Activated CD4-positive, alpha-beta memory T cell treated with anti-CD3 and anti-CD28 coated beads, Interleukin-2, amount 10 ng/mL, durations not matched to agents 7 days and 5 days (primary cell): Measurements from ENCODE around the gene PRRX1. TPM values are rescaled to one million over a fixed set of nuclear protein-coding genes. Genes with fewer than 3 reads are reported as not detected.

Source experiments
- CTCF ChIA-PET: fragments of 350-600 bp; sonication (Branson Sonifier 250); formaldehyde crosslinking; loops from one replicate; lab custom pipeline; 2021; ENCODE audit warnings: antibody characterized with exemption, inconsistent platforms; lab: Charles Lee
- POLR2A ChIA-PET: fragments of 350-600 bp; sonication (Branson Sonifier 250); formaldehyde crosslinking; loops from one replicate; lab custom pipeline; 2021; ENCODE audit warnings: antibody characterized with exemption; lab: Charles Lee
- DNase-seq: peaks from one replicate; pipeline ENCODE4 v3.0.0-alpha.2; 2020
- H3K27ac Mint-ChIP-seq: one replicate; pipeline ENCODE4 v1.8.0; 2021; ENCODE audit warnings: mild to moderate bottlenecking, mixed read lengths
- H3K27me3 Mint-ChIP-seq: one replicate; pipeline ENCODE4 v1.8.0; 2021; ENCODE audit warnings: mixed read lengths
- H3K36me3 Mint-ChIP-seq: one replicate; pipeline ENCODE4 v1.8.0; 2021; ENCODE audit warnings: low read depth, mixed read lengths
- H3K4me1 Mint-ChIP-seq: one replicate; pipeline ENCODE4 v1.8.0; 2021; ENCODE audit warnings: mixed read lengths
- H3K4me3 Mint-ChIP-seq: one replicate; pipeline ENCODE4 v1.8.0; 2021; ENCODE audit warnings: mild to moderate bottlenecking, mixed read lengths
- H3K9me3 Mint-ChIP-seq: one replicate; pipeline ENCODE4 v1.8.0; 2021; ENCODE audit warnings: mixed read lengths
- total RNA-seq, 2 experiments: library from RNA; stranded (reverse); gene quantifications; one replicate each; pipeline ENCODE4 v1.2.3, GENCODE V29; 2021

PRRX1 gene
- total RNA-seq, 2 experiments from 2014 or later = not detected

DNA sequence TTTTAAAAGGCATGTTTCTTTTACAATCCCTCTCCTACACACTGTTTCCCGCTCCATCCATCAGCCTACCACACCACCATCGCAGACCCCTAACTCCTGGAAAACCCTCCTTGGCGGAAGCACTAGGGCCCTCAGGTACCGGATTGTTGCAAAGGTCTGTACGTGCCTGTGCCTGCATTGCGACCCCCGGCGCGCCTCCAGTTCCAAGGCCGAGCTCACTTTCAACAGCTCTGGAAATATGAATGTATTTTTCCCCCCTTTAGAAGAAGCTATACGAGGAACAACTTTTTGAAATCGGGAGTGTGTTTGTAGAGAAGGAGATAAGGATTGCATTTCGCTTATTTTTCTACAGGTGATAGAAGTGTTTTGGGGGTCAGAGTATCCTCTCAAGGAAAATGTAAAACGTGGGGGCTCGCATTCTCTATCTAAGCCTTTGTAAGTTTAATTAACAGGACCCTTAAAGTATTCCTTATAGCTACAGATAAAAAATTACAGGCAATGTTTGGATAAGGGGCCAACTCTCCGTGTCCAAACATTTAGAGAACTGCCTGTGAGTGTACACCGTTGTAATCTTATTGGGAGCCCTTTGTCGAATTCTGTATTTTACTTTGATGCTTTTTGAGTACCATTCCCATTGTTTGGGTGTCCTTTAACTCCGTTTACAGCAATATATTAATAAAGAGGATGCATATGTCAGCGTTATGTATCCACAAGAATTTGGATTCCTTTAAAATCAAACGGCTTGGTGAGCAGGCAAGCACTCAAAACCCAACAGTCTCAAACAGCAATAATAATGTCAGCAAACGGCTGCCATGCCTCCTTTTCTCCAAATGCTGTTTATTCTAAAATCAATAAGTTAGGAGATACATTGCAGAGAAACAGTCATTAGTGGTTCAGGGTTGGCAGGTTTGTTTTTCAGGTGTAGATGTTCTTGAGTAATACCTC is 5.9 kb downstream of the PRRX1 start:
- CTCF ChIA-PET = interaction anchor here (0.8 to 0.9 kb wide), 2 partner anchors 19 to 549 kb away, joined by 3 to 6 read pairs; no protein-coding TSS in a partner anchor
- H3K4me3 Mint-ChIP-seq = no peak overlapping the region
- no peak overlapping the region for H3K27ac Mint-ChIP-seq
- no peaks in the 10 kb centered on the region for H3K9me3 Mint-ChIP-seq
- POLR2A ChIA-PET = no interaction called here
- H3K36me3 Mint-ChIP-seq = peaks cover 3% of the 10 kb centered on the region
- H3K27me3 Mint-ChIP-seq = peaks cover 86% of the 10 kb centered on the region
- DNase-seq = no peak
- H3K4me1 Mint-ChIP-seq = peaks cover 18% of the 10 kb centered on the region

DNA sequence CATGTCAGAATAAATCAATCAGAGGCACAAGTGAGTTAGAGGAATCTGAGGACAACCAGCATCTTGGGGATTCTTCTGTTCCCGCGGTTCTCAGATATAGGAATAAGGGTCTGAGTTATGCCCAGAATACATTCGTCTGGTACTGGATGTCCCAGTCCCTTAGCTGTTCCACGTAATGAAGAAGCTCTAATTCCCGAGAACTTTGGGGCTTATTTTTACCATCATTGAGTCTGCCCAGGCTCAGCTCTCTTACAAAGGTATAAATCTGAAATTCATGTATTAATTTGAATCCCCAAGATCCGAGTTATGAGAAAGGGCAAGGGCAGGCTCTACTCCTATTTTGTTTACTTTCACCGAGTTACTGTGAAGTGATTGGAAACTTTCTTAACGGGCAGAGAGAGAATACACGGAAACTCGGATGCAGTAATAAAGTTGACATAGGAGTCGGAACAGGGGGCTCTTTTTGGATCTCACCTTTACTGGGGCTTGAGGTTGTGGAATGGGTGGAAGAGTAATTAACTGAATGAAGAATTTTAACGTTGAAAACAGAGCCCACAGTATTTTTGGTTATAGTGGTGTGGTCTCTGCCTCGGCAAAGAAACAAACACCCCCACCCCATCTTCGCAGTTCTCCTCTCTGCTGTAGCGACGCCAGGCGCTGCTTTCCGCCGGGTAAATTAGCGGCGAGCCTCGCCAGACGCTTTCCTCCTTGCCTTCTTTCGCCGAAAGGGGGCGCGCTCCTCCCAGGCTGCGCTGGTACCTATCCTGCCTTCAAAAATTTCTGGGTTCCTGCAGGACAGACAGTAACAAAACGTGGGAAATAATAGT is 7.1 kb downstream of the PRRX1 start:
- ChIA-PET CTCF (no interaction called here), POLR2A (no interaction called here)
- no peaks in the 10 kb centered on the region for H3K36me3 Mint-ChIP-seq
- H3K27ac Mint-ChIP-seq = no peak overlapping the region
- H3K4me3 Mint-ChIP-seq = no peak overlapping the region
- peaks cover 77% of the 10 kb centered on the region for H3K27me3 Mint-ChIP-seq
- no peaks in the 10 kb centered on the region for H3K9me3 Mint-ChIP-seq
- H3K4me1 Mint-ChIP-seq = peaks cover 11% of the 10 kb centered on the region
- peak; percentile 34 for DNase-seq

DNA sequence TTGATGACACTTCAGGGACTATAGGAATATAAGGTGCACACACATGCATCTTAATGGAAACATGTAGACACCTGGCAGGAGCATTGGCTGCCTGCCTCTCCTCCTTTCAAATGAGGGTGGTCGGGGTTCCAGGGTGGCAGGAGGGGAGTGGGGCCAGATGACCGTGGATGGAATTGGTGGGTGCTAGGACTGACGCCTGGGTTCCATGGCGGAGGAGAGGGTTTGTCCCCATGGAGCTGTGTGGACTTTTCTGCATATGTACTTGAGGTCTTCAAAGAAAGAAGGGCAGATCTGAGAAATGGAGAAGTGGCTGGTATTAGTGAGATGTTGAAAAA is 7.7 kb downstream of the PRRX1 start:
- ChIA-PET CTCF (no interaction called here), POLR2A (no interaction called here)
- Mint-ChIP-seq H3K4me1 (peaks cover 11% of the 10 kb centered on the region), H3K4me3 (no peak overlapping the region), H3K9me3 (no peaks in the 10 kb centered on the region), H3K27ac (no peak overlapping the region), H3K36me3 (no peaks in the 10 kb centered on the region), H3K27me3 (peaks cover 76% of the 10 kb centered on the region)
- no peak for DNase-seq

DNA sequence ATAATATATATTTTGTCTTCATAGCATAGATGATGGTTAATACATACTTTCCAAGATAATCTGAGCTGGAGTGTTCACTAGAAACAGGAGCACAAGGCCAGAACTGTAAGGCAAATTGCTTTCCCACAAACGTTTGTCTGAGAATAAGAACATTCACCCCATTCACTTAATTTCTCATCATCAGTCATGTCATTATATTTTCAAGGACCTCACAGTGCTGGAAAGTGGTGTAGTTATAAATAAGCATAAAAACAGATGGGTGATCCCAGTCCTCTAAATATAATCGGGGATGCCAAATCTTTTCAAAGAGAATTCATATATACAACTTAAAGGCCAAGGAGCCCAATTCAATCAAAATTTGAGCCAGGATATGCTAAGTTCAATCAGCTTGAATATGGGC is 8.4 kb downstream of the PRRX1 start:
- POLR2A ChIA-PET = no interaction called here
- H3K9me3 Mint-ChIP-seq = no peaks in the 10 kb centered on the region
- H3K4me1 Mint-ChIP-seq = peaks cover 7% of the 10 kb centered on the region
- no peaks in the 10 kb centered on the region for H3K36me3 Mint-ChIP-seq
- H3K4me3 Mint-ChIP-seq = no peak overlapping the region
- DNase-seq = no peak
- H3K27me3 Mint-ChIP-seq = peaks cover 71% of the 10 kb centered on the region
- CTCF ChIA-PET = no interaction called here
- H3K27ac Mint-ChIP-seq = no peak overlapping the region

DNA sequence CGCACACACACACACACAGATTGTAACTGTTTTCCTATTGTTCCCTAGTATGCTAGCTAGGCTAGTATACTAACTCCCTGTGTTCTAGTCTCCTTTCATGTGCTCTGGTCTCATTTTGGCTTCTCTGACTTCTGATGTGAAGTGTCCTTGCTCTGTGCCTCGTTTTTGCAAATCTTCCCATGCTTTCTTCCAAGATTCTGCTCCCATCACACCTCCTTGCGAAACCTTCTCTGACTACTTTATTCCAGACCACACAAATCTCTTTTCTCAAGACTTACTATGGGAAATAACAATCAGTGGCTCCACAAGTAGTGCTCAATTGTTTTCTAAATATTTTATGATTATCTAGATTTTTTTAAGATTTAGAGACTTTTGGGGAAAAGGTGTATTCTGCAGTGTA is 10.3 kb downstream of the PRRX1 start:
- no peak overlapping the region for H3K27ac Mint-ChIP-seq
- no peak for DNase-seq
- H3K27me3 Mint-ChIP-seq = peaks cover 58% of the 10 kb centered on the region
- ChIA-PET POLR2A (no interaction called here), CTCF (no interaction called here)
- no peak overlapping the region for H3K4me3 Mint-ChIP-seq
- no peaks in the 10 kb centered on the region for H3K36me3 Mint-ChIP-seq
- no peaks in the 10 kb centered on the region for H3K4me1 Mint-ChIP-seq
- no peaks in the 10 kb centered on the region for H3K9me3 Mint-ChIP-seq

DNA sequence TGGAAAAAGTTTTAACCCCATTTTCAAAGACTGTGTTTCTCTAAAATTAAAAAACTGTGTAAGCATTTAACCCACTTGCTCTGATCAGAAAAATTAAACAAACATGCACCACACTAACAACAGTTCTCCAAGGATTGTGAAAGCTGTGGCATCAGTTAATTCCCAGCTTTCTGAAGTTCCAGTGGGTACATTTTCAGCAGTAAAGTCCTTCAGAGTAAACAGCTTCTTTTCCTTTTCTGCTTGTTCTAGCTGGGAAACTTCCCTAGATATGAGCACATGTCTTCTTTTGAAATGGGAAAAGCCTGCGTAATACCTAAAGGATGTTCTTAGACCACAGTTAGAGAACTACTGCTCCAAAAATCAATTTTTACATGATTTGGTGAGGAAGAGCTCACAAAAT is 11.1 kb downstream of the PRRX1 start:
- H3K27ac Mint-ChIP-seq = no peak overlapping the region
- no peaks in the 10 kb centered on the region for H3K9me3 Mint-ChIP-seq
- POLR2A ChIA-PET = no interaction called here
- no peaks in the 10 kb centered on the region for H3K36me3 Mint-ChIP-seq
- no peak for DNase-seq
- H3K4me3 Mint-ChIP-seq = no peak overlapping the region
- no peaks in the 10 kb centered on the region for H3K4me1 Mint-ChIP-seq
- CTCF ChIA-PET = no interaction called here
- peaks cover 51% of the 10 kb centered on the region for H3K27me3 Mint-ChIP-seq

DNA sequence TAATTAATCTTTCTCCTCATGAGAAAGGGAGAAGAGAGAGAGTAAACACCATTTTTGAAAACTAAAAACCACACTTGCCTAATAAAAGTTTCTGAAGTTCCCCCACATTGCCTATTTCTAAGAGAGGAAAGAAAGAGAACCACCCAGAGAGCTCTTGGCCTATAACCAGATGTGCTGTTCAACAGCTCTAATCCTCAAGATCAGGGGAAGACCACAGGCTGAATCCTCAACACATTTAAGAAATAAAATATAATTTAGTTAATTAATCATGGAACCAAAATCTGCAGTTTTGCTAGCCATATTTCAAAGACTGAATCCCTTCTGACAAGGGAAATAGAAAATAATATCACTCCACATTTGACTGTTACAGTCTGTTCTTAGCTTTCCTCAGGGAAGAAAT is 11.9 kb downstream of the PRRX1 start:
- POLR2A ChIA-PET = no interaction called here
- Mint-ChIP-seq H3K9me3 (no peaks in the 10 kb centered on the region), H3K36me3 (no peaks in the 10 kb centered on the region), H3K27me3 (peaks cover 44% of the 10 kb centered on the region), H3K4me1 (no peaks in the 10 kb centered on the region), H3K27ac (no peak overlapping the region), H3K4me3 (no peak overlapping the region)
- DNase-seq = no peak
- CTCF ChIA-PET = interaction anchor here (1.2 kb wide), 1 partner anchor 13 kb away, joined by 8 read pairs; no protein-coding TSS in a partner anchor

DNA sequence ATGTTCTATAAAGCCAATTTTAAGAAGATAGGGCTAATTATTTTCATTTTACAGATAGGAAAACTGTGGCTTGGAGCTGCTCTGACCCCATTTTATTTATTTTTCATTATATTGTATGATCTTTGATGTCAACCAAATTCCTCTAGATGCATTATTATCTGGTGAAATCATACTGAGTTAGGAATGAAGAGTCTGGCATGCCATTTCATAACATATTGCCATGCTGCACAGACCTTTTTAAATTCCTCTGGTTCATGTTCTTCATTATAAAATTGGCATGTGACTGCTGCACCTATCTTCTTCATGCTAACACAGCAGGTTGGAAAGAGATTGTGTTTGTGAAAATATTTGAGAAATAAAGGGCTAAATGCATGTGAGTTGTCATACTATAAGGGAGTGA is 12.7 kb downstream of the PRRX1 start:
- no peaks in the 10 kb centered on the region for H3K9me3 Mint-ChIP-seq
- DNase-seq = no peak
- no peak overlapping the region for H3K4me3 Mint-ChIP-seq
- no peaks in the 10 kb centered on the region for H3K4me1 Mint-ChIP-seq
- POLR2A ChIA-PET = no interaction called here
- H3K36me3 Mint-ChIP-seq = no peaks in the 10 kb centered on the region
- peaks cover 42% of the 10 kb centered on the region for H3K27me3 Mint-ChIP-seq
- CTCF ChIA-PET = interaction anchor here (1.2 kb wide), 1 partner anchor 13 kb away, joined by 8 read pairs; no protein-coding TSS in a partner anchor
- no peak overlapping the region for H3K27ac Mint-ChIP-seq

DNA sequence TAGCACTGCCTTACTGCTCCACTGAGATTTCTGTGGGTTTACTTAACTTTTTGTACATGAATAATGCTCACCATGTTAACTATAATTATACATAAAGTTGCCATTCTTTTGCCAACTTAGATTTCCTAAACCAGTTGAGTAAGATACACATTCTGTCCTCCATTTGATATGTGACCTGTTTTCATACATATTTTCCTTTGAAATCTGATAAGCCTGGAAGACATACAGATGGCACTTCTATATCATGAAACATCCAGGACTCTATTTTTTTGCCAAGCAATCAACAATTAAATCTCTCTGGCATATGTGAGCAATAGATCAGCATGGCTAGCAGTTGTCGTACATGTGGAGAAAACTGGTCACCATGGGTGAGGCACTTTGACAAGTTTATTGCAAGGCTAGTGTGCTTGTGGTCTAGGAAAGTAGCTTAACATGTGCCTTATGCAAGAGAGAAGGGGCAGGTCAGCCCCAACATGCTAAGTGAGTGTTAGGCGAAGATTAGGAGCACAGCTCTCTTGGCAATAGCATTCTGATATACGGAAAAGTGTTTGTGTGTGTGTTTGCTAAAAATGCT is 14.2 kb downstream of the PRRX1 start:
- Mint-ChIP-seq H3K4me1 (no peaks in the 10 kb centered on the region), H3K4me3 (no peak overlapping the region), H3K36me3 (no peaks in the 10 kb centered on the region), H3K27ac (no peak overlapping the region), H3K9me3 (no peaks in the 10 kb centered on the region), H3K27me3 (peaks cover 34% of the 10 kb centered on the region)
- ChIA-PET POLR2A (no interaction called here), CTCF (no interaction called here)
- no peak for DNase-seq

DNA sequence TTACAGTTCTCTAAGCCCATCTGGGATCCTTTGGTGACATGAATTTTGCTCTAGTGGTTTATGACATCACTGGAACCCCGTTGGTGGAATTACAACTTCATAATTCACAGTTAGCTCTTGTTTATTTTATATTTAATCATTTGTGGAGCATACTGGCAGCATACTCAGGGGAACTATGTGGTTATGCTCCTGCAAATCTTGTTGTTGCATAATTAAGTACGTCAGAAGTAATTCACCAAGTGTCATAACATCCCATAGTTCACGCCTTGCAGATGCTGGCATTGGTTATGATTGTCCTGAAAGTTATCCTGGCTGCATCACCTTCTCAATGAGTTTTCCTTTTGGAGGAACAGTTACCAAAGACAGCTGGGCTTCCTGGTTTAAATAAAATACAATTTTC is 16.5 kb downstream of the PRRX1 start:
- DNase-seq = no peak
- no peaks in the 10 kb centered on the region for H3K9me3 Mint-ChIP-seq
- CTCF ChIA-PET = no interaction called here
- no peak overlapping the region for H3K27ac Mint-ChIP-seq
- H3K27me3 Mint-ChIP-seq = peaks cover 29% of the 10 kb centered on the region
- H3K36me3 Mint-ChIP-seq = no peaks in the 10 kb centered on the region
- no peak overlapping the region for H3K4me3 Mint-ChIP-seq
- POLR2A ChIA-PET = no interaction called here
- H3K4me1 Mint-ChIP-seq = no peaks in the 10 kb centered on the region

DNA sequence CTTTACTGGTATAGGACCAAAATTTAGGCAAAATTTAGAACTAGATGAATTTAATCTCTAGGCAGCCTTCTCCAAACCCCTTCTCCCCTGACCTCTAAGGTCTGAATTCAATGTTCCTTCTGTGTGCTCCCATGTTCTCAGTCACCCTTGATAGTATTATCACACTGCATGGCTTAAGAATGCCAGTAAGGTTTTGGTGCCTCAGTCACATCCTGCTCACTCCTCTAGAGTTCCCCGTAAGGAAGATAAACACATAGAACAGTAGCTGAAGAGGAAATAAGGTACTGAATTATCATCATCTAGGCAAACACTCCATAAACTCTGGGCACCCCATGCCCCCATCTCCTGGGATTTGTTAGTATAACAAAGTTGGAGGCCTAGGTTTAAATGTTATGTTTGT is 18.2 kb downstream of the PRRX1 start:
- ChIA-PET POLR2A (no interaction called here), CTCF (no interaction called here)
- Mint-ChIP-seq H3K27me3 (peaks cover 33% of the 10 kb centered on the region), H3K9me3 (no peaks in the 10 kb centered on the region), H3K4me3 (no peak overlapping the region), H3K4me1 (no peaks in the 10 kb centered on the region), H3K27ac (no peak overlapping the region), H3K36me3 (no peaks in the 10 kb centered on the region)
- no peak for DNase-seq

DNA sequence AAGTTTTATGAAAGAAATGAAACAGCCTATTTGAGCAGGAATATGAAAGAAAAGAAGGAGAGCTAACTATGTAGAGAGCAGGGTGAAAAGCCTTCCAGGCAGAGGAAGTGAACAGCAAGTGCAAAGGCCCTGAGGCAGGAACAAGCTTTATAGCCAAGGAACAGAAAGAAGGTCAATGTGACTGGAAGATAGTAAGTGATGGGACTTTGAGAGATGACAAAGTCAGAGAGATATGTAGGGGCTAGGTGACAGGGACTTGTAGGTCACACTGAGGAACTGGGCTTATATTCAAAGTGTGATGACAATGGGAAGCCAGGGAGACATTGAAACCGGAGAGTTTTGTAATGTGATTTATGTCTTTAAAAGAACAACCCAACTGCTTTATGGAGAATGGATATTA is 18.9 kb downstream of the PRRX1 start:
- CTCF ChIA-PET = no interaction called here
- Mint-ChIP-seq H3K36me3 (no peaks in the 10 kb centered on the region), H3K27ac (no peak overlapping the region), H3K4me3 (no peak overlapping the region), H3K9me3 (no peaks in the 10 kb centered on the region), H3K27me3 (peaks cover 37% of the 10 kb centered on the region), H3K4me1 (no peaks in the 10 kb centered on the region)
- DNase-seq = no peak
- POLR2A ChIA-PET = no interaction called here

DNA sequence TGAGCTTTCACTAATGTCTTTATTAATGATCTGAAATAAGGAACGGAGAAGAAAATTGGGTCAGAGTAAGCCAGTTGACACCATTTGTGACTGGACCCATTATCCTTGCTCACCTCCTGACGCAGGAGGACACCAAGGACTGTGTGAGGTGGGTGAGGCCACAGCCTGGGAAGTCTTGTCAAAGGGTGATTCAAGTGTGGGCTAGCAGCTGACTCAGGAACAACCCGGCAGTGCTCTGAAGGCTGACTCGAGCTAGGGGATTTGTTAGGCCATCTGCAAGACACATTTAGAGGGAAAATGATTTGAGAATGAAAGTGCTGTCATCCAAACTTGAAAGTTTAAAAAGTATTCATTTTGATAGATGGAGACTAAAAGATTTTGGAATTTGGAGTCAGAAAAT is 21.2 kb downstream of the PRRX1 start:
- ChIA-PET CTCF (interaction anchor here (1.2 kb wide), 1 partner anchor 12 kb away, joined by 3 read pairs; no protein-coding TSS in a partner anchor), POLR2A (no interaction called here)
- no peaks in the 10 kb centered on the region for H3K36me3 Mint-ChIP-seq
- no peak overlapping the region for H3K4me3 Mint-ChIP-seq
- no peaks in the 10 kb centered on the region for H3K9me3 Mint-ChIP-seq
- H3K4me1 Mint-ChIP-seq = peaks cover 3% of the 10 kb centered on the region
- H3K27ac Mint-ChIP-seq = no peak overlapping the region
- no peak for DNase-seq
- H3K27me3 Mint-ChIP-seq = peaks cover 39% of the 10 kb centered on the region
